ENCODE measurements around the gene ZC3H13.

ZC3H13 gene

GRCh38 chr13:46052319-46053161 is at the start of gene ZC3H13:
Gene ZC3H13, minus strand, starts transcription at chr13:46052746. Its CDS starts 7,239 bp downstream, at chr13:46045507.
- peak; percentile 30 for DNase-seq

GRCh38 chr13:46102255-46102605 is 49.7 kb upstream of the ZC3H13 start:
- DNase-seq = no peak

GRCh38 chr13:46101484-46102254 is 49.1 kb upstream of the ZC3H13 start:
- DNase-seq = no peak

- DNase-seq = no peak
These were observed 48.5 kb upstream of the ZC3H13 start for GRCh38 chr13:46101002-46101401.

GRCh38 chr13:46100191-46100815 is 47.8 kb upstream of the ZC3H13 start:
- DNase-seq = no peak

- DNase-seq = no peak
These were observed 45.1 kb upstream of the ZC3H13 start for GRCh38 chr13:46097663-46098062.

- no peak for DNase-seq
These were observed 44.5 kb upstream of the ZC3H13 start for GRCh38 chr13:46097015-46097414.

- no peak for DNase-seq
These were observed 41.9 kb upstream of the ZC3H13 start for GRCh38 chr13:46094478-46094877.

GRCh38 chr13:46088821-46089562 is 36.4 kb upstream of the ZC3H13 start:
- DNase-seq = no peak

GRCh38 chr13:46087481-46087880 is 34.9 kb upstream of the ZC3H13 start:
- DNase-seq = no peak

- DNase-seq = no peak
These were observed 34.4 kb upstream of the ZC3H13 start for GRCh38 chr13:46086985-46087384.

GRCh38 chr13:46086421-46086922 is 33.9 kb upstream of the ZC3H13 start:
- no peak for DNase-seq

GRCh38 chr13:46085737-46086136 is 33.2 kb upstream of the ZC3H13 start:
- DNase-seq = no peak

GRCh38 chr13:46082324-46082723 is 29.8 kb upstream of the ZC3H13 start:
- DNase-seq = no peak

GRCh38 chr13:46079770-46080169 is 27.2 kb upstream of the ZC3H13 start:
- DNase-seq = no peak

- no peak for DNase-seq
These were observed 24.7 kb upstream of the ZC3H13 start for GRCh38 chr13:46077265-46077664.

GRCh38 chr13:46076827-46077226 is 24.3 kb upstream of the ZC3H13 start:
- no peak for DNase-seq

- DNase-seq = no peak
These were observed 23.3 kb upstream of the ZC3H13 start for GRCh38 chr13:46075811-46076210.

GRCh38 chr13:46071590-46072249 is 19.2 kb upstream of the ZC3H13 start:
- no peak for DNase-seq

- DNase-seq = no peak
These were observed 10.7 kb upstream of the ZC3H13 start for GRCh38 chr13:46063292-46063691.

- DNase-seq = no peak
These were observed 9.6 kb upstream of the ZC3H13 start for GRCh38 chr13:46062185-46062584.

- no peak for DNase-seq
These were observed 6.9 kb upstream of the ZC3H13 start for GRCh38 chr13:46059405-46059804.
